ENCODE results near the gene FHL1. TPM values are rescaled to one million over a fixed set of nuclear protein-coding genes. Genes with fewer than 3 reads are reported as not detected.
"Not testable (repeated sequence)": the region's sequence is repeated elsewhere in the genome, so short reads cannot be mapped to it uniquely, and the experiment has no call there.

The FHL1 gene
- total RNA-seq, 1 donor: 98.1 TPM

DNA sequence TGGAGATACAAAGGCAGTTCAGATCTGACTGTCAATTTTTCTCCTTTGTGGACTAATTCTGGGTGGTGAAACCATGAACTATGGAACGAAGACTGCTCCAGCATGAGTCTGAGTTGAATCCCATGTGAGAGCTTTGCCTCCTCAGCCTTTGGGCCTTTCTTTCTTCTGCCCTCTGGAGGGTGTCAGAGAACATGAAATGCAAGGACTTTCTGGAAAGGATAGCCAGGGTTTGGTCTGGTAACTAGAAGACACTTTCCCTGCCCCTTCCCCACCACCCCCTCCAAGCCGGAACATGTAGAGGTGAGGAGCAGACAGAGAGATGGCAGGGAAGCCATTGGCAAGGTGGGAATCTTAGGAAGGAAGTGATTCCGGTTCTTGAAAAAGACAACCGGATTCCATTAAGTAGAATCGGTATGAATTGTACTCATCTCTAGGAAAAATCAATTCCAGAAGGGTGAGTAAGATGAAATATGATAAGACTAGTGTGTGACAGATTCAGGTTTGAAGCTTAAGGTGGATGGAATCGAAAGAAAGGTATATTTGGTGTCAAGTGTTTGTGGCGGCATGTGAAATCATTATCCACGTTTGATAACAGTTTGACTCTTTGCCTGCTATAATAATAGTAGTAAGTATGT lies 19.0 kb downstream of the FHL1 start:
- DNase-seq (ENCODE audit: low read depth): peak; percentile 66
- peak; percentile 61 for TF ChIP-seq CTCF (IDR thresholded peaks at IDR 0.05; ENCODE audit: insufficient read depth, low read length)
- H3K4me3 ChIP-seq (ENCODE audit: low read depth, low read length): no peak overlapping the region

DNA sequence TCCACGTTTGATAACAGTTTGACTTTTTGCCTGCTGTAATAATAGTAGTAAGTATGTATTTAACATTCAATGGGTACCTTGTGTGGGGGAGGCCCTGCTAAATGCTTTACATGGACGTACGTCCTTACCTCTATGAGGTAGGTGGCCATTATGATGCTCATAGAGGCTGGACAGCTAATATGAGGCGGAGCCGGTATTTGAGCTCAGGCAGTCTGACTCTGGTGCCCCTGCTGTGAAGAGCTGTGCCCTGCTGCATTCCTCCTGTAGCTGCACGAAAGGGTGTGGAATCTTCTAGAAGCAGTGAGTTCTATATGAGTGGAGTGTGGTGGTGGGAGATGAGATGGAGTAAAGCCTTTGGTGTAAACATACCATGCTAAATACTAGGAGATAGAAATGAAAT lies 20.7 kb downstream of the FHL1 start:
- not testable (repeated sequence) for H3K4me3 ChIP-seq (ENCODE audit: low read depth, low read length); DNase-seq (ENCODE audit: low read depth)

GRCh38 chrX:136168929-136169735 lies 21.8 kb downstream of the FHL1 start:
- no peak for TF ChIP-seq CTCF (IDR thresholded peaks at IDR 0.05; ENCODE audit: insufficient read depth, low read length)
- no peak overlapping the region for H3K4me3 ChIP-seq (ENCODE audit: low read depth, low read length)
- DNase-seq (ENCODE audit: low read depth): peak; percentile 95

DNA sequence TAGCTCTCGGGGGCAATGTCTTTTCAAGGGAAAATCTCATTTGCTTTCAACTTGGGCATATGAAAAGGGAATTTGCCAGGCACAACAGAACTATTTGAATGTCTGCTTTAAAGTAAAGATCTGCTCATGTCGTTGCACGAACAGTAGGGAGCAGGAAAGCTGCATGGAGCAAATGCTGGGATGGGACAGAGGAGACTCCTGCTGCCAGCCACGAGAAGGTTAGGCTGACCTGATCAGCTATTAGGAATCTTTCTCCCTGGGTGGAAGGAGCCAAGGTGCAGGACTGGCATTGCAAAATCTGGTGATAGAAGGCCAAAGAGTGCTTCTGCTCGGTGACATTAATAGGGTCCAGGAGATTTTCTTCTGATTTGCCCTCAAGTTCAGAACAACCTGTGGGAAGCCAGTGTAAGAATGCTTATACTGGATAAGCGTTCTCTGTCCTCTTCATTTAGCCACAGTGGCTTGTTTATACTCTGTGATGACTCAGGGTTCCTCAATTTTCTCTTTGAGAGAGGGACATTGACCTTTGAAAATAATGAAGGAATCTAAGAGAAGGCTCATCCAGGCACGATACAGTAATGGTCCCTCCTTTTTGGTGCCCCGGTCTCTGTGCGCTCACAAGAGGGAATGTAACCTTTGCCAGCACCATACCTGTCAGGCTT lies 22.9 kb downstream of the FHL1 start:
- H3K4me3 ChIP-seq (ENCODE audit: low read depth, low read length): no peak overlapping the region
- DNase-seq (ENCODE audit: low read depth): peak; percentile 68

DNA sequence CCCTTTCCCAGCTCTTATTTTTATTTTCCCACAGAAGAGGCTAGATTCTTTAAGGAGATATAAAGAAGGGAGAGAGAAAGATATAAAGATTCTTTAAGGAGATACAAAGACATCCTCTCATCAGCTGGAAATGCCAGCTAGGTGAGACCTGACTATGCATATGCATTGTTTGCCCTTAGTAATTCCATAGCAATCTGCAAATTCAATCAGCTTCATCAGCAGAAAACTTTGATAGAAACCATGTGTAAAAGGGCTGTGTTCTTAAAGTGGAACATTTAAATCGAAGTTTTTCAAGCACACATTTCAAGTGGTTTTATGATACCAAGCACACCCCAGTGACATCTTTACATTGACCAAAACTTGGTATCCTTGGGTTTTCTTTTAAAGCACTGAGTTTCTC lies 24.1 kb downstream of the FHL1 start:
- H3K4me3 ChIP-seq (ENCODE audit: low read depth, low read length): no peak overlapping the region
- DNase-seq (ENCODE audit: low read depth): no peak
- no peak for TF ChIP-seq CTCF (IDR thresholded peaks at IDR 0.05; ENCODE audit: insufficient read depth, low read length)

More for the DNA sequence above, 22.9 kb downstream of the FHL1 start:
- TF ChIP-seq CTCF (IDR thresholded peaks at IDR 0.05; ENCODE audit: insufficient read depth, low read length): peak; percentile 54

DNA sequence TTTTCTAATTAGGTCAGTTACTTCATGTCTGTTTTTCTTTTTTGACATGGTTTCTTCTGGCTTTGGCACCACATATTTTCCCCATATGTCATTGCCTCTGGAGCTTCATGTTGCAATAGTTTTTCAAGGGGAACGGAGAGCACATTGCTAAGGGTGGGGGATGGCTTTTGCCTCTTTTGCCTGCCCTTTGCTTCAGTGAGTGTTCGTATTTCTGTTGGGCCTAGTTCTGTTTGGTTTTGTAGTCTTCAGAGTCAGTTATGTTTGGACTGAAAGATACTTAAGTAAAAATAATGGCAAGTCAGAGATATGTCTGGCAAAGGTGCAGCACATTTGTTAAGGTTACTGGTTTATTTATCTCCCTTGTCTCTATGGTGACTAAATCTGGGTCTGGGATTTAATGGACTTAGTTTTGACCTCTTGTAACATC lies 29.1 kb downstream of the FHL1 start:
- TF ChIP-seq CTCF (IDR thresholded peaks at IDR 0.05; ENCODE audit: insufficient read depth, low read length): no peak
- peak; percentile 93 for DNase-seq (ENCODE audit: low read depth)
- no peak overlapping the region for H3K4me3 ChIP-seq (ENCODE audit: low read depth, low read length)

- TF ChIP-seq CTCF (IDR thresholded peaks at IDR 0.05; ENCODE audit: insufficient read depth, low read length): no peak
- no peak overlapping the region for H3K4me3 ChIP-seq (ENCODE audit: low read depth, low read length)
- no peak for DNase-seq (ENCODE audit: low read depth)
Measured at GRCh38 chrX:136179133-136179532, 31.8 kb downstream of the FHL1 start.
